ENCODE results near the gene LCLAT1.

The LCLAT1 gene

GRCh38 chr2:30514848-30515435 lies 67.9 kb downstream of the LCLAT1 start:
- no peak overlapping the region for H3K27ac ChIP-seq
- DNase-seq (ENCODE audit: low spot score): no peak
- TF ChIP-seq, protein P1, sequence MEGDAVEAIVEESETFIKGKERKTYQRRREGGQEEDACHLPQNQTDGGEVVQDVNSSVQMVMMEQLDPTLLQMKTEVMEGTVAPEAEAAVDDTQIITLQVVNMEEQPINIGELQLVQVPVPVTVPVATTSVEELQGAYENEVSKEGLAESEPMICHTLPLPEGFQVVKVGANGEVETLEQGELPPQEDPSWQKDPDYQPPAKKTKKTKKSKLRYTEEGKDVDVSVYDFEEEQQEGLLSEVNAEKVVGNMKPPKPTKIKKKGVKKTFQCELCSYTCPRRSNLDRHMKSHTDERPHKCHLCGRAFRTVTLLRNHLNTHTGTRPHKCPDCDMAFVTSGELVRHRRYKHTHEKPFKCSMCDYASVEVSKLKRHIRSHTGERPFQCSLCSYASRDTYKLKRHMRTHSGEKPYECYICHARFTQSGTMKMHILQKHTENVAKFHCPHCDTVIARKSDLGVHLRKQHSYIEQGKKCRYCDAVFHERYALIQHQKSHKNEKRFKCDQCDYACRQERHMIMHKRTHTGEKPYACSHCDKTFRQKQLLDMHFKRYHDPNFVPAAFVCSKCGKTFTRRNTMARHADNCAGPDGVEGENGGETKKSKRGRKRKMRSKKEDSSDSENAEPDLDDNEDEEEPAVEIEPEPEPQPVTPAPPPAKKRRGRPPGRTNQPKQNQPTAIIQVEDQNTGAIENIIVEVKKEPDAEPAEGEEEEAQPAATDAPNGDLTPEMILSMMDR (conservative IDR thresholded peaks at IDR 0.05; ENCODE audit: low read depth): no peak
- CTCF ChIA-PET: interaction anchor here (0.7 kb wide), 1 partner anchor 193 kb away, joined by 5 read pairs; no protein-coding TSS in a partner anchor
- POLR2A ChIA-PET (ENCODE audit: low non-redundant PET): no interaction called here

- CTCF ChIA-PET: no interaction called here
- DNase-seq (ENCODE audit: low spot score): no peak
- POLR2A ChIA-PET (ENCODE audit: low non-redundant PET): no interaction called here
- H3K27ac ChIP-seq: no peak overlapping the region
- TF ChIP-seq, protein P1 (conservative IDR thresholded peaks at IDR 0.05; ENCODE audit: low read depth): no peak
These were observed 69.1 kb downstream of the LCLAT1 start for GRCh38 chr2:30516166-30516565.

DNA sequence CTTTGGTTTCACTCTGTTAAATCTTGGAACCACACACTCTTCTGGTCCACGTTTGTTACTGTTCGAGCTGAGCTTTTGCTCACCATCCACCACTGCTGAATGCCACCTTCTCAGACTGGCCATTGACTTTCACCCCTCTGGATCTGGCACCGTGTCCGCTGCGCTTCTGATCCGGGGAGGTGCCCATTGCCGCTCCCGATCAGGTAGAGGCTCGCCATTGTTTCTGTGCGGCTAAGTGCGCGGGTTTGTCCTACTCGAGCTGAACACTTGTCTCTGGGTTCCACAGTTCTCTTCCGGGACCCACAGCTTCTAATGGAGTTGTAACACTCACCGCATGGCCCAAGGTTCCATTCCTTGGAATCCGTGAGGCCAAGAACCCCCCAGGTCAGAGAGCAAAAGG lies 72.8 kb downstream of the LCLAT1 start:
- TF ChIP-seq, protein P1 (conservative IDR thresholded peaks at IDR 0.05; ENCODE audit: low read depth): no peak
- H3K27ac ChIP-seq: no peak overlapping the region
- DNase-seq (ENCODE audit: low spot score): no peak
- CTCF ChIA-PET: no interaction called here
- POLR2A ChIA-PET (ENCODE audit: low non-redundant PET): no interaction called here

DNA sequence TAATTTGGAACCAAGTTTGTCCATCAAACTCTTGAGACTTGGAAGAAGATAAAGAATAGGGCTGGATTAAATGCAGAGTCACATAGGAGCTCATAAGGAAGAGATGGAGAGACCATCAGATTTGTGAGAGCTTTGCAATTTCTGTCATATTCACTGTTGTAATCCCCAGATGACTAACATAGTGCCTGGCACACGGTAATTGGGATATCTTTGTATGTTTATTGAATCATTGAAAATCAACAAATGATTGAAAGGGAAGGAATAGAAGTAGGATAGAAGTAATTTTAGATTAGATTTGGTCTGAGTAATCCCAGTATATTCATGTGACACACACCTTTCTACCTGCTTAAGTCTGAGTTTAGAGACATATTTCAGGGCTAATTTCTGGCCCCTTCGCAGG lies 75.4 kb downstream of the LCLAT1 start:
- ChIA-PET CTCF (no interaction called here), POLR2A (ENCODE audit: low non-redundant PET) (no interaction called here)
- H3K27ac ChIP-seq: no peak overlapping the region
- TF ChIP-seq, protein P1 (conservative IDR thresholded peaks at IDR 0.05; ENCODE audit: low read depth): no peak
- no peak for DNase-seq (ENCODE audit: low spot score)

- DNase-seq (ENCODE audit: low spot score): no peak
- ChIA-PET POLR2A (ENCODE audit: low non-redundant PET) (no interaction called here), CTCF (no interaction called here)
- TF ChIP-seq, protein P1 (conservative IDR thresholded peaks at IDR 0.05; ENCODE audit: low read depth): no peak
- H3K27ac ChIP-seq: no peak overlapping the region
These were observed 80.4 kb downstream of the LCLAT1 start for GRCh38 chr2:30527411-30527810.

DNA sequence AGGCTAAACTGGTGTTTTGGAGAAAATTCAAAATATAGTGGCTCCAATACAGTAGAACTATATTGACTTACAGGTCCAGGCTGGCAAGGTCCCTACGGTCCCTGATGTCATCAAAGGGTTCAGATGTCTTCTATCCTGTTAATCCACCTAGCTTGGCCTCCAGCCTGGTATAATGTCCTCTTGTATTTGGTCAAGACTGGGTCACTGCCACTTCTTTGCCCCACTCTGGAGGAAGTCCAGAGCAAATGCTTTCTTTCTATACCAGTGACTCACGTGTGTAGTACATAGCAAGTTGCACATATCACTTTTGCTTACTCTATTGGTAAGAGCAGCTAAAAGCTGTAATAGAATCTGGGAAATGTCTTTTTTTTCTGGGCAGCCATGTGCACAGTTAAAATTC lies 80.8 kb downstream of the LCLAT1 start:
- DNase-seq (ENCODE audit: low spot score): no peak
- TF ChIP-seq, protein P1 (conservative IDR thresholded peaks at IDR 0.05; ENCODE audit: low read depth): no peak
- no peak overlapping the region for H3K27ac ChIP-seq
- CTCF ChIA-PET: no interaction called here
- POLR2A ChIA-PET (ENCODE audit: low non-redundant PET): no interaction called here

- CTCF ChIA-PET: no interaction called here
- no peak overlapping the region for H3K27ac ChIP-seq
- POLR2A ChIA-PET (ENCODE audit: low non-redundant PET): no interaction called here
- no peak for DNase-seq (ENCODE audit: low spot score)
- TF ChIP-seq, protein P1 (conservative IDR thresholded peaks at IDR 0.05; ENCODE audit: low read depth): no peak
These were observed 83.3 kb downstream of the LCLAT1 start for GRCh38 chr2:30530346-30530745.
